HEK293 (cell line): Measurements from ENCODE around the gene ZNF579.

Experiments
- CTCF ChIA-PET: fragments of 350-600 bp; formaldehyde crosslinking; extraction: SDS; loops from one replicate; lab custom pipeline; 2021; ENCODE audit warnings: antibody characterized with exemption; lab: Yijun Ruan, JAX
- POLR2A ChIA-PET: fragments of 300-600 bp; formaldehyde crosslinking; extraction: SDS; loops from one replicate; lab custom pipeline; 2020; ENCODE audit warnings: antibody characterized with exemption, inconsistent platforms; lab: Yijun Ruan, JAX
- H3K27ac ChIP-seq: fragments of 200-500 bp; sonication (Bioruptor generic); 2 replicates; pipeline ENCODE4 v1.5.1; 2014; ENCODE audit warnings: low read depth, low read length, control low read depth, inconsistent platforms; ENCODE audit errors: extremely low read depth
- H3K36me3 ChIP-seq, 2 experiments: fragments of 200-500 bp in 1 of 2; sonication (Bioruptor generic) in 1 of 2; 1 replicate in 1 of 2; 2 replicates in 1 of 2; pipeline ENCODE4 v1.5.1; 2014 to 2017; ENCODE audit warnings: inconsistent platforms in 2 of 2, low read length in 2 of 2; ENCODE audit not compliant: control insufficient read depth in 2 of 2, insufficient read depth in 1 of 2
- H3K4me1 ChIP-seq: fragments of 200-500 bp; sonication (Bioruptor generic); 2 replicates; pipeline ENCODE4 v1.5.1; 2014; ENCODE audit warnings: mild to moderate bottlenecking, low read length, inconsistent platforms; ENCODE audit not compliant: control insufficient read depth, insufficient read depth
- H3K4me3 ChIP-seq: 2 replicates; pipeline ENCODE4 v1.5.1; 2011; ENCODE audit warnings: low read depth, mild to moderate bottlenecking, control low read depth, low read length, moderate library complexity
- H3K9me3 ChIP-seq: fragments of 200-500 bp; sonication (Bioruptor generic); 2 replicates; pipeline ENCODE4 v1.5.1; 2014; ENCODE audit warnings: low read depth, low read length, inconsistent platforms; ENCODE audit not compliant: control insufficient read depth, insufficient read depth
- MZF1 ChIP-seq: fragments of 450-650 bp; formaldehyde crosslinking; IDR thresholded peaks from 2 replicates; pipeline ENCODE4 v1.5.1; 2017; ENCODE audit warnings: missing biosample characterization, missing genetic modification characterization, borderline replicate concordance
- SP7 ChIP-seq: fragments of 450-650 bp; formaldehyde crosslinking; IDR thresholded peaks from 2 replicates; pipeline ENCODE4 v1.5.1; 2016; ENCODE audit warnings: missing biosample characterization, missing genetic modification characterization
- ZBTB20 ChIP-seq: fragments of 450-650 bp; formaldehyde crosslinking; IDR thresholded peaks from 2 replicates; pipeline ENCODE4 v1.5.1; 2016; ENCODE audit warnings: missing biosample characterization, missing genetic modification characterization
- ZBTB48 ChIP-seq: fragments of 450-650 bp; formaldehyde crosslinking; IDR thresholded peaks from 2 replicates; pipeline ENCODE4 v1.5.1; 2016; ENCODE audit warnings: missing biosample characterization, missing genetic modification characterization
- ZBTB49 ChIP-seq: fragments of 450-650 bp; formaldehyde crosslinking; IDR thresholded peaks from 2 replicates; pipeline ENCODE4 v1.5.1; 2016; ENCODE audit warnings: missing biosample characterization, missing genetic modification characterization, low read depth
- ZFP37 ChIP-seq: fragments of 450-650 bp; formaldehyde crosslinking; IDR thresholded peaks from 2 replicates; pipeline ENCODE4 v1.5.1; 2016; ENCODE audit warnings: missing biosample characterization, missing genetic modification characterization
- ZIC2 ChIP-seq: fragments of 450-650 bp; formaldehyde crosslinking; IDR thresholded peaks from 2 replicates; pipeline ENCODE4 v1.5.1; 2016; ENCODE audit warnings: missing biosample characterization, missing genetic modification characterization
- ZNF138 ChIP-seq: fragments of 450-650 bp; formaldehyde crosslinking; IDR thresholded peaks from 2 replicates; pipeline ENCODE4 v1.5.1; 2016; ENCODE audit warnings: missing biosample characterization, missing genetic modification characterization, borderline replicate concordance
- ZNF146 ChIP-seq: fragments of 450-650 bp; formaldehyde crosslinking; IDR thresholded peaks from 2 replicates; pipeline ENCODE4 v1.5.1; 2016; ENCODE audit warnings: missing biosample characterization, missing genetic modification characterization
- ZNF174 ChIP-seq: fragments of 450-650 bp; formaldehyde crosslinking; IDR thresholded peaks from 2 replicates; pipeline ENCODE4 v1.5.0; 2017; ENCODE audit warnings: missing biosample characterization, mild to moderate bottlenecking, missing genetic modification characterization
- ZNF354C ChIP-seq: fragments of 450-650 bp; formaldehyde crosslinking; IDR thresholded peaks from 2 replicates; pipeline ENCODE4 v1.5.1; 2016; ENCODE audit warnings: missing biosample characterization, missing genetic modification characterization, low read depth, borderline replicate concordance
- ZNF394 ChIP-seq: fragments of 450-650 bp; formaldehyde crosslinking; IDR thresholded peaks from 2 replicates; pipeline ENCODE4 v1.5.1; 2016; ENCODE audit warnings: missing biosample characterization, missing genetic modification characterization, mild to moderate bottlenecking, moderate library complexity, borderline replicate concordance
- ZNF398 ChIP-seq: fragments of 450-650 bp; formaldehyde crosslinking; IDR thresholded peaks from 2 replicates; pipeline ENCODE4 v1.5.1; 2017; ENCODE audit warnings: missing biosample characterization, missing genetic modification characterization
- ZNF513 ChIP-seq: fragments of 450-650 bp; IDR thresholded peaks from 2 replicates; pipeline ENCODE4 v1.5.1; 2018; ENCODE audit warnings: missing biosample characterization, missing genetic modification characterization
- ZNF548 ChIP-seq: fragments of 450-650 bp; formaldehyde crosslinking; IDR thresholded peaks from 2 replicates; pipeline ENCODE4 v1.5.1; 2016; ENCODE audit warnings: missing biosample characterization, missing genetic modification characterization
- ZNF571 ChIP-seq: fragments of 450-650 bp; formaldehyde crosslinking; IDR thresholded peaks from 2 replicates; pipeline ENCODE4 v1.5.0; 2017; ENCODE audit warnings: missing biosample characterization, missing genetic modification characterization
- ZNF585B ChIP-seq: fragments of 450-650 bp; formaldehyde crosslinking; IDR thresholded peaks from 2 replicates; pipeline ENCODE4 v1.5.1; 2016; ENCODE audit warnings: missing biosample characterization, missing genetic modification characterization
- ZNF621 ChIP-seq: fragments of 450-650 bp; formaldehyde crosslinking; IDR thresholded peaks from 2 replicates; pipeline ENCODE4 v1.5.1; 2017; ENCODE audit warnings: missing biosample characterization, missing genetic modification characterization
- ZNF629 ChIP-seq: fragments of 450-650 bp; formaldehyde crosslinking; IDR thresholded peaks from 2 replicates; pipeline ENCODE4 v1.5.1; 2017; ENCODE audit warnings: missing biosample characterization, missing genetic modification characterization
- ZNF639 ChIP-seq: fragments of 450-650 bp; formaldehyde crosslinking; IDR thresholded peaks from 2 replicates; pipeline ENCODE4 v1.5.1; 2016; ENCODE audit warnings: missing biosample characterization, missing genetic modification characterization
- ZNF76 ChIP-seq: fragments of 450-650 bp; formaldehyde crosslinking; IDR thresholded peaks from 2 replicates; pipeline ENCODE4; 2016; ENCODE audit warnings: low read depth, missing biosample characterization, missing genetic modification characterization, borderline replicate concordance
- ZSCAN5A ChIP-seq: fragments of 450-650 bp; formaldehyde crosslinking; IDR thresholded peaks from 2 replicates; pipeline ENCODE4 v1.5.1; 2016; ENCODE audit warnings: missing biosample characterization, missing genetic modification characterization
- TF ChIP-seq, protein P1 (sequence below): fragments of 450-650 bp; formaldehyde crosslinking; IDR thresholded peaks from 2 replicates; pipeline ENCODE4 v1.5.1; 2016; ENCODE audit warnings: missing biosample characterization, missing genetic modification characterization

ZNF579 gene

GRCh38 chr19:55599842-55600661 lies 19.4 kb upstream of the ZNF579 start, which contains the start of gene ZNF524 (continued):
- TF ChIP-seq ZNF548 (no peak), ZNF639 (tag by site-specific recombination) (no peak; the same call in 1 of the 2 replicates), ZNF138 (tag by site-specific recombination) (0 out of 2 replicates have a peak, but pooled peaks have one; percentile 23), ZBTB49 (tag by site-specific recombination) (no peak), ZNF394 (peak; percentile 9), ZNF76 (peak; percentile 82), ZSCAN5A (tag by site-specific recombination) (0 out of 2 replicates have a peak, but pooled peaks have one; percentile 58), ZNF354C (tag by site-specific recombination) (no peak), ZBTB20 (tag by site-specific recombination) (peak; percentile 70)
- TF ChIP-seq, all 188 proteins: peak for 57

- H3K27ac ChIP-seq, result peak within 1 kb of the TSS; percentile 97
- H3K4me3 ChIP-seq, result peak within 1 kb of the TSS; percentile 97
- no peaks in the 10 kb centered on the region for H3K9me3 ChIP-seq
- ChIA-PET CTCF (interaction anchor here (0.6 to 2.9 kb wide), 9 partner anchors 12 to 1174 kb away, joined by 3 to 9 read pairs (median 3); no protein-coding TSS in a partner anchor), POLR2A (interaction anchor here (0.6 to 4.4 kb wide), 37 partner anchors 10 to 483 kb away, joined by 3 to 71 read pairs (median 5); partner anchors contain the start of genes CCDC106, HSPBP1, ISOC2 and KMT5C)
- peaks cover 3% of the 10 kb centered on the region; the same call in 1 of the 2 replicates for H3K4me1 ChIP-seq
- peaks cover 10 to 28% of the 10 kb centered on the region in 2 experiments for H3K36me3 ChIP-seq
- no peak for TF ChIP-seq ZNF571 (tag by site-specific recombination)
- TF ChIP-seq ZNF146 (tag by site-specific recombination), result no peak
- peak; percentile 74 for TF ChIP-seq ZIC2 (tag by site-specific recombination)
- TF ChIP-seq SP7, result peak; percentile 60; the same call in 1 of the 2 replicates
- no peak for TF ChIP-seq ZNF174
- 0 out of 2 replicates have a peak, but pooled peaks have one; percentile 68 for TF ChIP-seq ZFP37
- no peak for TF ChIP-seq ZNF585B (tag by site-specific recombination)
- no peak for TF ChIP-seq ZNF621
- TF ChIP-seq ZBTB48, result 0 out of 2 replicates have a peak, but pooled peaks have one; percentile 54
- peak; percentile 74; the same call in 1 of the 2 replicates for TF ChIP-seq MZF1
- peak; percentile 83 for TF ChIP-seq ZNF629
- TF ChIP-seq, protein P1, sequence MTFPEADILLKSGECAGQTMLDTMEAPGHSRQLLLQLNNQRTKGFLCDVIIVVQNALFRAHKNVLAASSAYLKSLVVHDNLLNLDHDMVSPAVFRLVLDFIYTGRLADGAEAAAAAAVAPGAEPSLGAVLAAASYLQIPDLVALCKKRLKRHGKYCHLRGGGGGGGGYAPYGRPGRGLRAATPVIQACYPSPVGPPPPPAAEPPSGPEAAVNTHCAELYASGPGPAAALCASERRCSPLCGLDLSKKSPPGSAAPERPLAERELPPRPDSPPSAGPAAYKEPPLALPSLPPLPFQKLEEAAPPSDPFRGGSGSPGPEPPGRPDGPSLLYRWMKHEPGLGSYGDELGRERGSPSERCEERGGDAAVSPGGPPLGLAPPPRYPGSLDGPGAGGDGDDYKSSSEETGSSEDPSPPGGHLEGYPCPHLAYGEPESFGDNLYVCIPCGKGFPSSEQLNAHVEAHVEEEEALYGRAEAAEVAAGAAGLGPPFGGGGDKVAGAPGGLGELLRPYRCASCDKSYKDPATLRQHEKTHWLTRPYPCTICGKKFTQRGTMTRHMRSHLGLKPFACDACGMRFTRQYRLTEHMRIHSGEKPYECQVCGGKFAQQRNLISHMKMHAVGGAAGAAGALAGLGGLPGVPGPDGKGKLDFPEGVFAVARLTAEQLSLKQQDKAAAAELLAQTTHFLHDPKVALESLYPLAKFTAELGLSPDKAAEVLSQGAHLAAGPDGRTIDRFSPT (tag by site-specific recombination), result peak; percentile 66; the same call in 1 of the 2 replicates
- TF ChIP-seq ZNF513 (tag by site-specific recombination), result peak; percentile 62
- TF ChIP-seq ZNF398 (tag by site-specific recombination), result peak; percentile 99
Measured at GRCh38 chr19:55599468-55599841, 18.8 kb upstream of the ZNF579 start, which contains the start of gene FIZ1. Gene FIZ1 (minus strand): TSS chr19:55599517. CDS start chr19:55597865, 1,652 bp downstream.
